Stomach (tissue), 4 donors: ENCODE results near the gene AUTS2.
A peak's percentile ranks its signal among the peaks of the same experiment; 100 is the strongest.

ENCODE experiments used
- EP300 ChIP-seq: sonication (generic); formaldehyde crosslinking; IDR thresholded peaks from one replicate; pipeline ENCODE4 v1.6.1; 2017; ENCODE audit warnings: antibody characterized with exemption
- POLR2A ChIP-seq, 4 donors: fragments of 450-650 bp; IDR thresholded peaks; one replicate each; pipeline ENCODE4 v1.6.1; 2016; ENCODE audit warnings: antibody characterized with exemption in 4 of 4, control low read depth in 2 of 4, mild to moderate bottlenecking in 1 of 4, moderate library complexity in 1 of 4
- POLR2AphosphoS5 ChIP-seq, 3 donors: sonication (generic); formaldehyde crosslinking; IDR thresholded peaks; one replicate each; pipeline ENCODE4 v1.6.1; 2016; ENCODE audit warnings: antibody characterized with exemption in 3 of 3
- TF ChIP-seq, protein P1 (sequence below), 7 experiments: fragments of 450-650 bp in 4 of 7; fragments of 200-600 bp in 3 of 7; sonication (generic) in 3 of 7; IDR thresholded peaks; one replicate each; pipeline ENCODE4 v1.5.1; 2016 to 2019; ENCODE audit warnings: antibody characterized with exemption in 7 of 7, control low read depth in 2 of 7, mild to moderate bottlenecking in 1 of 7

DNA sequence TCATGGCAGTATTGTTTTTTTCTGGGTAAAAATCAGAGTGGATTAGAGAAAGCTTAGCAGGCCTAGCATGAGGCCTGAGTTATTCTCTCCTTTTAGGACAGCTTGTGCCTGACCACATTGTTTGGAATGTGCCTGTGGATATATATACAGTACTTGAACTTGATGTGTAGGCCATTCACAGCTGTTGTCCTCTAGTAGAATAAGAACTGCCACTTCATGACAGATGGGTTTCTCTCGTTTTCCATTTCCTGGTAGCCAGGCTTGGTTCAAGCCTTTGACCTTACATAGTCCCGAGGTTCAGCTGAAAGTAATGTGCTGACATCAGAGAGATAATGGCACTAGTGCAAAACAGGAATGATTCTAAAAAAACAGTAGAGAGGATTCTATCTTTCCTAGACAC lies 473.9 kb downstream of the AUTS2 start:
- TF ChIP-seq, protein P1, sequence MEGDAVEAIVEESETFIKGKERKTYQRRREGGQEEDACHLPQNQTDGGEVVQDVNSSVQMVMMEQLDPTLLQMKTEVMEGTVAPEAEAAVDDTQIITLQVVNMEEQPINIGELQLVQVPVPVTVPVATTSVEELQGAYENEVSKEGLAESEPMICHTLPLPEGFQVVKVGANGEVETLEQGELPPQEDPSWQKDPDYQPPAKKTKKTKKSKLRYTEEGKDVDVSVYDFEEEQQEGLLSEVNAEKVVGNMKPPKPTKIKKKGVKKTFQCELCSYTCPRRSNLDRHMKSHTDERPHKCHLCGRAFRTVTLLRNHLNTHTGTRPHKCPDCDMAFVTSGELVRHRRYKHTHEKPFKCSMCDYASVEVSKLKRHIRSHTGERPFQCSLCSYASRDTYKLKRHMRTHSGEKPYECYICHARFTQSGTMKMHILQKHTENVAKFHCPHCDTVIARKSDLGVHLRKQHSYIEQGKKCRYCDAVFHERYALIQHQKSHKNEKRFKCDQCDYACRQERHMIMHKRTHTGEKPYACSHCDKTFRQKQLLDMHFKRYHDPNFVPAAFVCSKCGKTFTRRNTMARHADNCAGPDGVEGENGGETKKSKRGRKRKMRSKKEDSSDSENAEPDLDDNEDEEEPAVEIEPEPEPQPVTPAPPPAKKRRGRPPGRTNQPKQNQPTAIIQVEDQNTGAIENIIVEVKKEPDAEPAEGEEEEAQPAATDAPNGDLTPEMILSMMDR (IDR thresholded peaks at IDR 0.05), result no peak
- peak in 2 of 3 donors; percentile 66 to 79 for TF ChIP-seq POLR2AphosphoS5 (IDR thresholded peaks at IDR 0.05)
- TF ChIP-seq EP300, result peak; percentile 49
- TF ChIP-seq POLR2A (IDR thresholded peaks at IDR 0.05), result no peak
